Naive thymus-derived CD8-positive, alpha-beta T cell (primary cell): ENCODE results near the gene SCNN1B. TPM values are rescaled to one million over a fixed set of nuclear protein-coding genes. Genes with fewer than 3 reads are reported as not detected.

Source experiments
- ATAC-seq, 2 donors: fragments of 150-1000 bp; cut with Tn5 transposase in 1 of 2; sonication (Bioruptor Pico), chemical (Tn5 transposase) in 1 of 2; 1 replicate in 1 of 2; 2 replicates in 1 of 2; pipeline ENCODE4 v1.10.0; 2021; ENCODE audit warnings: mild to moderate bottlenecking in 2 of 2, moderate library complexity in 2 of 2
- POLR2A ChIA-PET: fragments of 350-600 bp; sonication (Branson Sonifier 250); formaldehyde crosslinking; loops from one replicate; lab custom pipeline; 2021; ENCODE audit warnings: antibody characterized with exemption; lab: Charles Lee
- DNase-seq, 10 donors: peaks; one replicate each; pipeline versions ENCODE4 v3.0.0 to v3.0.0-alpha.2; 2020 to 2022
- H3K27ac Mint-ChIP-seq, 10 donors: one replicate each; pipeline ENCODE4 v1.8.0; 2020 to 2022; ENCODE audit warnings: mild to moderate bottlenecking in 10 of 10, mixed read lengths in 10 of 10, moderate library complexity in 4 of 10, inconsistent platforms in 1 of 10
- H3K27me3 Mint-ChIP-seq, 5 donors: one replicate each; pipeline ENCODE4 v1.8.0; 2021 to 2022; ENCODE audit warnings: mixed read lengths in 5 of 5
- H3K36me3 Mint-ChIP-seq, 3 donors: one replicate each; pipeline ENCODE4 v1.8.0; 2020 to 2022; ENCODE audit warnings: mixed read lengths in 3 of 3, mild to moderate bottlenecking in 2 of 3, inconsistent platforms in 1 of 3
- H3K4me1 Mint-ChIP-seq, 4 donors: one replicate each; pipeline ENCODE4 v1.8.0; 2021 to 2022; ENCODE audit warnings: mixed read lengths in 4 of 4
- H3K4me3 Mint-ChIP-seq, 10 donors: one replicate each; pipeline ENCODE4 v1.8.0; 2020 to 2022; ENCODE audit warnings: mild to moderate bottlenecking in 10 of 10, mixed read lengths in 10 of 10, moderate library complexity in 6 of 10, inconsistent platforms in 1 of 10
- H3K9me3 Mint-ChIP-seq, 9 donors: one replicate each; pipeline ENCODE4 v1.8.0; 2020 to 2022; ENCODE audit warnings: mixed read lengths in 9 of 9, mild to moderate bottlenecking in 3 of 9, inconsistent platforms in 1 of 9, moderate library complexity in 1 of 9
- polyA plus RNA-seq, 3 donors: library from polyadenylated mRNA; unstranded; fragments of 300-500 nt; fragmentation: Illumina TruSeq; gene quantifications; one replicate each; pipeline ENCODE4 v1.2.3, GENCODE V29; 2021
- total RNA-seq, 8 experiments: library from RNA in 2 of 8; stranded (reverse) in 2 of 8; gene quantifications; one replicate each; pipeline ENCODE4 v1.2.3 and lab custom pipeline; 2021 to 2026

The SCNN1B gene
- total and polyA plus RNA-seq, 5 experiments from 2014 or later, result not detected

DNA sequence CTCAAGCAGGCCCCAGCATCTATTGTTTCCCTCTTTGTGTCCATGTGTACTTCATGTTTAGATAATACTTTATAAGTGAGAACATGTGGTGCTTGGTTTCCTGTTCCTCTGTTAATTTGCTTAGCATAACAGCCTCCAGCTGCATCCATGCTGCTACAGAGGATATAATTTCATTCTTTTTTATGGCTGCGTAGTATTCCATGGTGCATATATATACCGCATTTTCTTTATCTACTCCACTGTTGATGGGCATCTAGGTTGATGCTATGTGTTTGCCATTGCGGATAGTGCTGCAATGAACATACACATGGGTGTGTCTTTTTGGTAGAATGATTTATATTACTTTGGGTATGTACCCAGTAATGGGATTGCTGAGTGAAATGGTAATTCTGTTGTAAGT is 31.4 kb upstream of the SCNN1B start:
- ATAC-seq (no peak), DNase-seq (no peak)
- Mint-ChIP-seq H3K9me3 (peaks cover 0 to 11% (median 7%) of the 10 kb centered on the region in 9 donors), H3K4me3 (no peak overlapping the region), H3K27ac (no peak overlapping the region), H3K4me1 (peaks cover 0 to 3% (median 0%) of the 10 kb centered on the region in 4 donors), H3K36me3 (peaks cover 0 to 9% (median 0%) of the 10 kb centered on the region in 3 donors), H3K27me3 (peaks cover 22 to 27% (median 24%) of the 10 kb centered on the region in 5 donors)
- POLR2A ChIA-PET, result no interaction called here

GRCh38 chr16:23274968-23275367 is 27.1 kb upstream of the SCNN1B start:
- ATAC-seq (no peak), DNase-seq (no peak)
- H3K9me3 Mint-ChIP-seq, result peaks cover 0 to 11% (median 7%) of the 10 kb centered on the region in 9 donors
- peaks cover 0 to 15% (median 0%) of the 10 kb centered on the region in 3 donors for H3K36me3 Mint-ChIP-seq
- H3K4me1 Mint-ChIP-seq, result peaks cover 0 to 3% (median 0%) of the 10 kb centered on the region in 4 donors
- POLR2A ChIA-PET, result no interaction called here
- H3K27ac Mint-ChIP-seq, result no peak overlapping the region
- peaks cover 23 to 53% (median 34%) of the 10 kb centered on the region in 5 donors for H3K27me3 Mint-ChIP-seq
- no peak overlapping the region for H3K4me3 Mint-ChIP-seq

- ATAC-seq (no peak), DNase-seq (no peak)
- POLR2A ChIA-PET, result no interaction called here
- peaks cover 0 to 11% (median 5%) of the 10 kb centered on the region in 9 donors for H3K9me3 Mint-ChIP-seq
- no peak overlapping the region for H3K27ac Mint-ChIP-seq
- peaks cover 0 to 3% (median 0%) of the 10 kb centered on the region in 4 donors for H3K4me1 Mint-ChIP-seq
- H3K4me3 Mint-ChIP-seq, result no peak overlapping the region
- peaks cover 28 to 69% (median 47%) of the 10 kb centered on the region in 5 donors for H3K27me3 Mint-ChIP-seq
- peaks cover 0 to 15% (median 0%) of the 10 kb centered on the region in 3 donors for H3K36me3 Mint-ChIP-seq
These were observed 25.3 kb upstream of the SCNN1B start for GRCh38 chr16:23276821-23277220.

GRCh38 chr16:23278031-23278430 is 24.1 kb upstream of the SCNN1B start:
- H3K27me3 Mint-ChIP-seq, result peaks cover 30 to 70% (median 47%) of the 10 kb centered on the region in 5 donors
- ATAC-seq (no peak), DNase-seq (no peak)
- H3K4me1 Mint-ChIP-seq, result peaks cover 0 to 3% (median 0%) of the 10 kb centered on the region in 4 donors
- POLR2A ChIA-PET, result no interaction called here
- no peak overlapping the region for H3K27ac Mint-ChIP-seq
- H3K36me3 Mint-ChIP-seq, result peaks cover 0 to 15% (median 0%) of the 10 kb centered on the region in 3 donors
- no peak overlapping the region for H3K4me3 Mint-ChIP-seq
- H3K9me3 Mint-ChIP-seq, result peaks cover 0 to 11% (median 5%) of the 10 kb centered on the region in 9 donors

- Mint-ChIP-seq H3K27ac (no peak overlapping the region), H3K9me3 (peaks cover 0 to 8% (median 3%) of the 10 kb centered on the region in 9 donors), H3K4me1 (peaks cover 0 to 3% (median 0%) of the 10 kb centered on the region in 4 donors), H3K4me3 (no peak overlapping the region), H3K27me3 (peaks cover 25 to 65% (median 40%) of the 10 kb centered on the region in 5 donors), H3K36me3 (peaks cover 0 to 15% (median 0%) of the 10 kb centered on the region in 3 donors)
- ATAC-seq (no peak), DNase-seq (no peak)
- POLR2A ChIA-PET, result no interaction called here
These were observed 22.4 kb upstream of the SCNN1B start for GRCh38 chr16:23279721-23280153.

- DNase-seq (no peak), ATAC-seq (no peak)
- Mint-ChIP-seq H3K27me3 (peaks cover 18 to 58% (median 32%) of the 10 kb centered on the region in 5 donors), H3K9me3 (peaks cover 0 to 4% (median 0%) of the 10 kb centered on the region in 9 donors), H3K4me3 (no peak overlapping the region), H3K36me3 (peaks cover 0 to 7% (median 0%) of the 10 kb centered on the region in 3 donors), H3K27ac (no peak overlapping the region), H3K4me1 (peaks cover 0 to 3% (median 0%) of the 10 kb centered on the region in 4 donors)
- POLR2A ChIA-PET, result no interaction called here
These were observed 21.6 kb upstream of the SCNN1B start for GRCh38 chr16:23280483-23280967.

- DNase-seq (no peak), ATAC-seq (no peak)
- peaks cover 11 to 46% (median 26%) of the 10 kb centered on the region in 5 donors for H3K27me3 Mint-ChIP-seq
- POLR2A ChIA-PET, result no interaction called here
- H3K27ac Mint-ChIP-seq, result no peak overlapping the region
- H3K9me3 Mint-ChIP-seq, result peaks cover 0 to 4% (median 0%) of the 10 kb centered on the region in 9 donors
- H3K4me3 Mint-ChIP-seq, result no peak overlapping the region
- no peaks in the 10 kb centered on the region for H3K36me3 Mint-ChIP-seq
- peaks cover 0 to 3% (median 0%) of the 10 kb centered on the region in 4 donors for H3K4me1 Mint-ChIP-seq
These were observed 19.5 kb upstream of the SCNN1B start for GRCh38 chr16:23282568-23282967.

GRCh38 chr16:23283571-23283970 is 18.5 kb upstream of the SCNN1B start:
- POLR2A ChIA-PET, result no interaction called here
- no peak overlapping the region for H3K27ac Mint-ChIP-seq
- H3K4me3 Mint-ChIP-seq, result no peak overlapping the region
- H3K4me1 Mint-ChIP-seq, result no peaks in the 10 kb centered on the region
- peaks cover 11 to 37% (median 21%) of the 10 kb centered on the region in 5 donors for H3K27me3 Mint-ChIP-seq
- DNase-seq (no peak), ATAC-seq (no peak)
- H3K9me3 Mint-ChIP-seq, result peaks cover 0 to 4% (median 0%) of the 10 kb centered on the region in 9 donors
- no peaks in the 10 kb centered on the region for H3K36me3 Mint-ChIP-seq

DNA sequence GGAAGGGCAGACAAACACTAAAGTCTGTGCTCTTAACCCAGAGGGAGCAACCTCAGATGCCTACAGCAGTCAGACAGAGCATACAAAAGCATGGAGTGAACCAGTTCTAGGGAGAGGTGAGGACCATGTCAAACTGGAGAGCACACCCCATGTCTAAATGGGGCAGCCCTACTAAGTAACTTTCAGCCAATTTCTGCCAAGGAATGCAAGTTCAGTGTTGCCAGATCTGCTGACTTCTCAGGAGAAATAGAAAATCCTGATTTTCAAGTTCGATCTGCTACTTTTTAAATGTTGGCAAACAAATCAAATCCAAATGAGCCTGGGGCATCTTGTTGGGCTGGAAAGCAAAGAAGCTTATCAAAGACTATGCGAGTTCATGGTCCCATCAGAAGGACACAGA is 17.5 kb upstream of the SCNN1B start:
- Mint-ChIP-seq H3K27me3 (peaks cover 11 to 32% (median 18%) of the 10 kb centered on the region in 5 donors), H3K36me3 (no peaks in the 10 kb centered on the region), H3K4me3 (no peak overlapping the region), H3K9me3 (peaks cover 0 to 4% (median 0%) of the 10 kb centered on the region in 9 donors), H3K4me1 (no peaks in the 10 kb centered on the region), H3K27ac (no peak overlapping the region)
- POLR2A ChIA-PET, result no interaction called here
- DNase-seq (no peak), ATAC-seq (no peak)

DNA sequence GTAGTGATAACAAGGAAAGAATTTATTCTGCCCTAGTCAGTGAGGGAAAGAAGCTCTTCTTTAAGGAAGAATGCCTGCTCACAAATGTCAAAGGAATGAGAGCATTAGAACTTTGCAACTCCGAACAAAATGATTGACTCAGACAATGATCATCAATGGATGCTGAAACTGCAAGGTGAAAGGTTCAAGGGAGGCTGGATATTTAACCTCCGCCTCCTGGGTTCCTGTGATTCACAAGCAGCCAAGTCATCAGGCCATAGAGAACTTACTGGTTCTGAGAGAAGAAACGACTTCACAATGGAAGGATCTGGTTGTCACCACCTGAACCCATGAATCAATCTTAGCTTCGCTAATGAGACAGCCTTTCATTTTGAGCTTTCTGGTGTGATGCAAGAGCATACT is 16.0 kb upstream of the SCNN1B start:
- no peaks in the 10 kb centered on the region for H3K4me1 Mint-ChIP-seq
- peaks cover 0 to 4% (median 0%) of the 10 kb centered on the region in 9 donors for H3K9me3 Mint-ChIP-seq
- DNase-seq (no peak), ATAC-seq (no peak)
- peaks cover 7 to 20% (median 8%) of the 10 kb centered on the region in 5 donors for H3K27me3 Mint-ChIP-seq
- POLR2A ChIA-PET, result no interaction called here
- H3K36me3 Mint-ChIP-seq, result no peaks in the 10 kb centered on the region
- no peak overlapping the region for H3K4me3 Mint-ChIP-seq
- no peak overlapping the region for H3K27ac Mint-ChIP-seq

DNA sequence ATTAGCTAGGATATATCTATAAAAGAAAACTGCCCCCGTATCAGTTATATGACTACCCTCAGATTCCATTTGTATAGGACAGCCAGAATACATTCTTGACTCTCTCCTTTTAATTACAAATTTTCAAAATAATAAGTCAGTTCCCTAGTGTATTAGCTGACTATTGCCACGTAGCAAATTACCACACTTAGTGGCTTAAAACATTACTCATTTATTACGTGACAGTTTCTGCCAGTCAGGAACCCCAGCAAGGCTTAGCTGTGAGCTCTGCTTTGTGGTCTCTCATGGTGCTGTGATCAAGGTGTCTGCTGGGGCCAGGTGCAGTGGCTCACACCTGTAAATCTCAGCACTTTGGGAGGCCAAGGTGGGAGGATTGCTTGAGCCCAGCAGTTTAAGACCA is 13.9 kb upstream of the SCNN1B start:
- Mint-ChIP-seq H3K27me3 (peaks cover 0 to 7% (median 4%) of the 10 kb centered on the region in 5 donors), H3K4me3 (no peak overlapping the region), H3K4me1 (no peaks in the 10 kb centered on the region), H3K9me3 (peaks cover 0 to under 1% (median 0%) of the 10 kb centered on the region in 9 donors), H3K27ac (no peak overlapping the region), H3K36me3 (no peaks in the 10 kb centered on the region)
- POLR2A ChIA-PET, result no interaction called here
- DNase-seq, result no peak
- ATAC-seq, result no peak

- ATAC-seq (no peak), DNase-seq (no peak)
- H3K4me1 Mint-ChIP-seq, result no peaks in the 10 kb centered on the region
- H3K9me3 Mint-ChIP-seq, result peaks cover 0 to 4% (median 0%) of the 10 kb centered on the region in 9 donors
- POLR2A ChIA-PET, result interaction anchor here (0.8 kb wide), 1 partner anchor 14 kb away, joined by 3 read pairs; the partner anchor contains the start of gene SCNN1B
- H3K4me3 Mint-ChIP-seq, result no peak overlapping the region
- H3K27me3 Mint-ChIP-seq, result peaks cover 0 to 8% (median 6%) of the 10 kb centered on the region in 5 donors
- no peak overlapping the region for H3K27ac Mint-ChIP-seq
- no peaks in the 10 kb centered on the region for H3K36me3 Mint-ChIP-seq
These were observed 13.2 kb upstream of the SCNN1B start for GRCh38 chr16:23288726-23289512.
